Natural killer cell (primary cell): ENCODE measurements around the gene UBR4. TPM values are rescaled to one million over a fixed set of nuclear protein-coding genes. Genes with fewer than 3 reads are reported as not detected.
"Not testable (repeated sequence)": the region's sequence is repeated elsewhere in the genome, so short reads cannot be mapped to it uniquely, and the experiment has no call there.

Experiments used
- ATAC-seq, 3 donors: fragments of 150-1000 bp in 2 of 3; fragments of 200-7000 bp in 1 of 3; cut with Tn5 transposase; 1 replicate in 1 of 3; 2 replicates in 2 of 3; pipeline ENCODE4 v1.10.0; 2021; ENCODE audit warnings: mild to moderate bottlenecking in 2 of 3, moderate library complexity in 2 of 3
- DNase-seq, 2 donors: peaks; one replicate each; pipeline versions ENCODE4 v3.0.0 to v3.0.0-alpha.2; 2013 to 2021; ENCODE audit warnings: mixed read lengths in 1 of 2
- H3K27ac ChIP-seq: one replicate; pipeline ENCODE4 v1.5.1; 2013; ENCODE audit warnings: mild to moderate bottlenecking, low read length
- H3K27me3 ChIP-seq: one replicate; pipeline ENCODE4 v1.6.1; 2013; ENCODE audit warnings: low read length; ENCODE audit not compliant: control insufficient read depth, insufficient read depth
- H3K36me3 ChIP-seq: one replicate; pipeline ENCODE4 v1.6.1; 2013; ENCODE audit warnings: low read length; ENCODE audit not compliant: control insufficient read depth, insufficient read depth
- H3K4me1 ChIP-seq: one replicate; pipeline ENCODE4 v1.6.1; 2013; ENCODE audit warnings: low read length; ENCODE audit not compliant: control insufficient read depth, insufficient read depth
- H3K4me3 ChIP-seq: one replicate; pipeline ENCODE4 v1.5.1; 2013; ENCODE audit warnings: low read length
- H3K9me3 ChIP-seq: one replicate; pipeline ENCODE4 v1.6.1; 2013; ENCODE audit warnings: low read length; ENCODE audit not compliant: control insufficient read depth, insufficient read depth
- H3K27ac Mint-ChIP-seq, 2 donors: one replicate each; pipeline ENCODE4 v1.8.0; 2022; ENCODE audit warnings: mild to moderate bottlenecking in 2 of 2, mixed read lengths in 2 of 2, moderate library complexity in 1 of 2
- H3K27me3 Mint-ChIP-seq, 2 donors: one replicate each; pipeline ENCODE4 v1.8.0; 2022; ENCODE audit warnings: low read depth in 2 of 2, mixed read lengths in 2 of 2
- H3K36me3 Mint-ChIP-seq: one replicate; pipeline ENCODE4 v1.8.0; 2022; ENCODE audit warnings: mixed read lengths
- H3K4me1 Mint-ChIP-seq, 2 donors: one replicate each; pipeline ENCODE4 v1.8.0; 2022; ENCODE audit warnings: mixed read lengths in 2 of 2
- H3K4me3 Mint-ChIP-seq: one replicate; pipeline ENCODE4 v1.8.0; 2022; ENCODE audit warnings: mild to moderate bottlenecking, moderate library complexity, mixed read lengths
- H3K9me3 Mint-ChIP-seq, 2 donors: one replicate each; pipeline ENCODE4 v1.8.0; 2022; ENCODE audit warnings: mixed read lengths in 2 of 2
- WGBS: methylation state at CpG from one replicate; pipeline ENCODE4 v1.1.7; 2013; ENCODE audit warnings: missing lambda C conversion rate; ENCODE audit not compliant: insufficient coverage; 5-methylcytosine and 5-hydroxymethylcytosine counted together
- intact Hi-C: fragments of 100-400 bp; cut with micrococcal nuclease; formaldehyde crosslinking; loops from one replicate; pipeline ENCODE4 v1.14.2; 2022
- total RNA-seq, 4 donors: library from RNA; stranded (reverse); fragments of 120-200 nt in 1 of 4; gene quantifications; one replicate each; pipeline versions ENCODE4 v1.2.3 to v1.2.4, GENCODE V29; 2013 to 2022
- TF ChIP-seq, protein P1 (sequence below): fragments of 200-600 bp; IDR thresholded peaks from one replicate; pipeline ENCODE4 v1.8.0; 2022; ENCODE audit warnings: antibody characterized with exemption

UBR4 gene
- 100 to 1,000 TPM; 139 to 178 (median 158) TPM for total RNA-seq
- 126 TPM for total RNA-seq (2013)

DNA sequence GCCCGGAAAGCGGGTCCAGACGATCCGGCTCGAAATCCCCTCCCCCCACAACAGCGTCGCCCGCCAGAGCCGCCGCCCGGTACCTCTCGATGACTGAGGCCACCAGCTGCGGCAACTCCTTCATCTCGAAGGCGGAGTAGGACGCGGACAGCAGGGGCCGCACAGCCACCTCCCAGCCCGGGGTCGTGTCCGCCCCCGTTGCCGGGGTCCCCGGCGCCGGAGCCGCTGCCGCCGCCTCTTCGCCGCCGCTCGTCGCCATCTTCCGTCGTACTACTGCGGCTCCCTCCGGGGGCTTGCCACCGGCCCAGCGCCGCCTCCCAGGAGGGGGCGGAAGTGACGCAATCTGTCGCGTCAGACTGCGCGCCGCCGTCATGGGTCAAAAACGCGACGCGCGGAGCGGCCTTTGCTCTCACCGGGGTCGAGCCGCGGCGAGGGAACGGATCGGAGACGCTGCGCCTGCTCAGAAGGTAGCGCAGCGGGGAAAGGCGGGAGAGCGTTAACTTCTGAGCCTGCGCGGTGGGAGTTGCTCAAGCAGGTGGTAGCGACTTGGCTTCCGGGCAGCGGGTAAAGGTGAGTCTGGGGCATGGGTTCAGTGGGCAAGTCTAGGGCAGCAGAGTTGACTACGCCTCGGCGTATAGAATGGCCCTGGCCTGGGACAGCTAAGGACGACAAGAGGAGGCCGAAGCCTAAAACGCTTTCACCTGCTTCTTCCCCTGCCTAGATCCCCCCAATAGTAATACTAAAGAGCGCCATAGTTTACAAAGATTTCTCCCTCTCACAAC lies at the start of gene UBR4:
TSS of gene UBR4 (minus strand) at position 277 of the 782 bp plus-strand sequence. CDS start at position 259, 18 bp downstream.
- Histone ChIP-seq H3K36me3 (peaks cover 8% of the 10 kb centered on the region), H3K27me3 (no peaks in the 10 kb centered on the region), H3K4me3 (peak within 1 kb of the TSS; percentile 84), H3K9me3 (no peaks in the 10 kb centered on the region), H3K27ac (peak within 1 kb of the TSS; percentile 93), H3K4me1 (peaks cover 8% of the 10 kb centered on the region)
- Mint-ChIP-seq H3K4me1 (peaks cover 44 to 52% of the 10 kb centered on the region in 2 donors), H3K36me3 (no peaks in the 10 kb centered on the region), H3K27me3 (no peaks in the 10 kb centered on the region), H3K9me3 (no peaks in the 10 kb centered on the region), H3K27ac (peak within 1 kb of the TSS; percentile 99 to 100), H3K4me3 (peak within 1 kb of the TSS; percentile 97)
- TF ChIP-seq, protein P1, sequence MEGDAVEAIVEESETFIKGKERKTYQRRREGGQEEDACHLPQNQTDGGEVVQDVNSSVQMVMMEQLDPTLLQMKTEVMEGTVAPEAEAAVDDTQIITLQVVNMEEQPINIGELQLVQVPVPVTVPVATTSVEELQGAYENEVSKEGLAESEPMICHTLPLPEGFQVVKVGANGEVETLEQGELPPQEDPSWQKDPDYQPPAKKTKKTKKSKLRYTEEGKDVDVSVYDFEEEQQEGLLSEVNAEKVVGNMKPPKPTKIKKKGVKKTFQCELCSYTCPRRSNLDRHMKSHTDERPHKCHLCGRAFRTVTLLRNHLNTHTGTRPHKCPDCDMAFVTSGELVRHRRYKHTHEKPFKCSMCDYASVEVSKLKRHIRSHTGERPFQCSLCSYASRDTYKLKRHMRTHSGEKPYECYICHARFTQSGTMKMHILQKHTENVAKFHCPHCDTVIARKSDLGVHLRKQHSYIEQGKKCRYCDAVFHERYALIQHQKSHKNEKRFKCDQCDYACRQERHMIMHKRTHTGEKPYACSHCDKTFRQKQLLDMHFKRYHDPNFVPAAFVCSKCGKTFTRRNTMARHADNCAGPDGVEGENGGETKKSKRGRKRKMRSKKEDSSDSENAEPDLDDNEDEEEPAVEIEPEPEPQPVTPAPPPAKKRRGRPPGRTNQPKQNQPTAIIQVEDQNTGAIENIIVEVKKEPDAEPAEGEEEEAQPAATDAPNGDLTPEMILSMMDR: no peak
- intact Hi-C loops: loop anchor here (1.0 kb wide), 1 partner anchor 41 kb away; the partner anchor contains the start of genes EMC1 and MRTO4
- DNase-seq: peak; percentile 98 to 99
- WGBS: under 1% methylated on average over 80 of the region's 80 CpGs
- ATAC-seq: peak; percentile 85 to 97 (median 91)

DNA sequence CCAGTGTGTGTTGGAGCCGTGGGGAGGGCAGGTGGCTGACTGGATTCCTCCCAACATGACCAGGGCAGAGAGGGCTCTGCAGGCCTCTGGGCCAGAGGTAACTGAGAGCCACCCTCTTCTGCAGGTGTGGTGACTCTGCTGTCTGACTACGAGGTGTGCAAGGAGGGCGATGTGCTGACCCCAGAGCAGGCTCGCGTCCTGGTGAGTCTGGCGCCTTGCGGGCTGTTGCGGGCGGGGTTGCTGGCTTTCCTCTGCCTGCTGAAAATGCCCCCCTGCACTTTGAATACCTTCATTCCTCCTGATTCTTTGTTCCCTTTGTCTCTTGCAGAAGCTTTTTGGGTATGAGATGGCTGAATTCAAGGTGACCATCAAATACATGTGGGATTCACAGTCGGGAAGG lies 48.3 kb upstream of the UBR4 start:
- Histone ChIP-seq H3K4me3 (no peak overlapping the region), H3K36me3 (peaks cover 39% of the 10 kb centered on the region), H3K27ac (no peak overlapping the region), H3K4me1 (peaks cover 6% of the 10 kb centered on the region), H3K9me3 (no peaks in the 10 kb centered on the region), H3K27me3 (no peaks in the 10 kb centered on the region)
- ATAC-seq (no peak), DNase-seq (no peak)
- Mint-ChIP-seq H3K27ac (no peak overlapping the region), H3K9me3 (no peaks in the 10 kb centered on the region), H3K4me1 (peaks cover 5% of the 10 kb centered on the region in 2 donors), H3K27me3 (no peaks in the 10 kb centered on the region), H3K4me3 (no peak overlapping the region), H3K36me3 (no peaks in the 10 kb centered on the region)
- TF ChIP-seq, protein P1: no peak
- WGBS: 95% methylated on average over 10 of the region's 10 CpGs
- intact Hi-C loops: no loop called here

DNA sequence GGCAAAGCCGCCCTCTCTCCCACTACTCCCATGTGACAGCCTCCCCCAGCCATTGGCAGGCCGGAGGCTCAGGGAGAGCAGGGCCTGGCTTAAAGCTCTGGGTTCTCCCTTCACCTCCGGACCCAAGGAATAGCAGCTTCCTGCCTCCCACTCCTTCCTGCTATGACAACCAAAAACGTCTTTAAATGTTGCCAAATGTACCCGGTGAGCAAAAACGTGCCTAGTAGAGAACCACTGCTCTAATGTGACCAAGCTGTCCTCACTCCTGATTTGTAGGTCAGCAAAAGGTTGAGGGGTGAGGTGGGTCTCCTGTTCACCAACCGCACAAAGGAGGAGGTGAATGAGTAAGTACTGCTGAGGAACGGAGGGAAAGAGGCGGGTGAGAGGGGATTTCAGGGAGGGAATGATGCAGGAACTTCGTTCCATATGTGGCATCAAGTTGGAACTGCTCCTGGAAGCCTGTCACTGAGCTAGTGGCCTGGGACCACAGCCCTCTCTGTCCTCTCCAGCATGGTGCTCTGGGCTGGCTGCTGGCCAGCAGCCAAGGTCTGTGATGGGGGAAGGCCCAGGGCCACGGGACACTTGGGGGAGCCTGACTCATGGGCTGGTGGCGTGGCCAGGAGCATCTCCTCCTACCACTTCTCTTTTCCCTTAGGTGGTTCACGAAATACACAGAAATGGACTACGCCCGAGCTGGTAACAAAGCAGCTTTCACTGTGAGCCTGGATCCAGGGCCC lies 47.3 kb upstream of the UBR4 start:
- H3K4me3 ChIP-seq: no peak overlapping the region
- H3K36me3 ChIP-seq: peaks cover 39% of the 10 kb centered on the region
- ATAC-seq (no peak), DNase-seq (no peak)
- Mint-ChIP-seq H3K4me3 (no peak overlapping the region), H3K36me3 (no peaks in the 10 kb centered on the region), H3K9me3 (no peaks in the 10 kb centered on the region), H3K27ac (no peak overlapping the region), H3K4me1 (peaks cover 13% of the 10 kb centered on the region in 2 donors), H3K27me3 (no peaks in the 10 kb centered on the region)
- whole genome bisulfite sequencing: 76% methylated on average over 15 of the region's 15 CpGs
- H3K9me3 ChIP-seq: no peaks in the 10 kb centered on the region
- H3K27me3 ChIP-seq: no peaks in the 10 kb centered on the region
- intact Hi-C loops: no loop called here
- H3K27ac ChIP-seq: no peak overlapping the region
- H3K4me1 ChIP-seq: peaks cover 14% of the 10 kb centered on the region
- TF ChIP-seq, protein P1: no peak

DNA sequence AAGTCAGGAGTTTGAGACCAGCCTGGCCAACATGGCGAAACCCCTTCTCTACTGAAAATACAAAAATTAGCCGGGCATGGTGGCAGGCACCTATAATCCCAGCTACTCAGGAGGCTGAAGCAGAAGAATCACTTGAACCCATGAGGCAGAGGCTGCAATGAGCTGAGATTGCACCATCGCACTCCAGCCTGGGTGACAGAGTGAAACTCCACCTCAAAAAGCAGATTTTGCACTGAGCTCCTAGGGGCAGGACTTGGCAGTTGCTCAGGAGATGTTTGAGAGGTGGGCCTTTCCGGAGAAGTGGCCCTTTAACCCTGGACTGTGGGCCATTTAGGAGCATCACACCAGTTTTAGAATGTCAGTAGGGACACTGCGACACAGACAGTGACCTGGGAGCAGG lies 46.2 kb upstream of the UBR4 start:
- DNase-seq, H3K9me3 ChIP-seq, H3K36me3 Mint-ChIP-seq, H3K27ac ChIP-seq, H3K27ac Mint-ChIP-seq, H3K4me3 Mint-ChIP-seq, intact Hi-C loops, H3K27me3 ChIP-seq, H3K4me3 ChIP-seq, H3K27me3 Mint-ChIP-seq, ATAC-seq, H3K9me3 Mint-ChIP-seq: not testable (repeated sequence)
- H3K36me3 ChIP-seq: peaks cover 39% of the 10 kb centered on the region
- peaks cover 21% of the 10 kb centered on the region for H3K4me1 ChIP-seq
- H3K4me1 Mint-ChIP-seq: peaks cover 17 to 22% of the 10 kb centered on the region in 2 donors
- 96% methylated on average over 5 of the region's 5 CpGs for WGBS
